ENCODE results near the gene ENDOV. TPM values are rescaled to one million over a fixed set of nuclear protein-coding genes. Genes with fewer than 3 reads are reported as not detected.

Gene ENDOV
- polyA plus RNA-seq, 1 experiment = 29.8 TPM

DNA sequence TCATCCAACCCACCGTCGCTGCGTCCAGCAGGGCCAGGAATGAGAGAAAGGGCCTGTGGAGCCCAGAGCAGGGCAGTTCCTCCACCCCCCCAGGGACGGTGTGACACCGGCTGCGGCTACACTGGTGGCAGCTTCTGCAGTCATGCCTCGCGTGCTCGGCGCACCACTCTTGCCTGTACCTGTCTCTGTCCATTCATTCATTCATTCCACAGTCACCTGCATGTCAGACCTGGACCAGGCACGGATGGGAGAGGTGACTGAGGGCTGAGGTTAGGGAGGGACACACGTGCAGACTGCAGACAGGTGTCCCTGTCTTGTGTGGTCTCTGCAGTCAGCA, 27.3 kb downstream of the ENDOV start:
- Histone ChIP-seq H3K36me3 (ENCODE audit: control insufficient read depth, insufficient read depth, low read length) (no peaks in the 10 kb centered on the region), H3K4me3 (ENCODE audit: low read depth, low read length) (no peak overlapping the region), H3K27me3 (ENCODE audit: control insufficient read depth, insufficient read depth, low read length) (peaks cover 12% of the 10 kb centered on the region)
- POLR2A ChIA-PET = no interaction called here
- TF ChIP-seq, protein P1, sequence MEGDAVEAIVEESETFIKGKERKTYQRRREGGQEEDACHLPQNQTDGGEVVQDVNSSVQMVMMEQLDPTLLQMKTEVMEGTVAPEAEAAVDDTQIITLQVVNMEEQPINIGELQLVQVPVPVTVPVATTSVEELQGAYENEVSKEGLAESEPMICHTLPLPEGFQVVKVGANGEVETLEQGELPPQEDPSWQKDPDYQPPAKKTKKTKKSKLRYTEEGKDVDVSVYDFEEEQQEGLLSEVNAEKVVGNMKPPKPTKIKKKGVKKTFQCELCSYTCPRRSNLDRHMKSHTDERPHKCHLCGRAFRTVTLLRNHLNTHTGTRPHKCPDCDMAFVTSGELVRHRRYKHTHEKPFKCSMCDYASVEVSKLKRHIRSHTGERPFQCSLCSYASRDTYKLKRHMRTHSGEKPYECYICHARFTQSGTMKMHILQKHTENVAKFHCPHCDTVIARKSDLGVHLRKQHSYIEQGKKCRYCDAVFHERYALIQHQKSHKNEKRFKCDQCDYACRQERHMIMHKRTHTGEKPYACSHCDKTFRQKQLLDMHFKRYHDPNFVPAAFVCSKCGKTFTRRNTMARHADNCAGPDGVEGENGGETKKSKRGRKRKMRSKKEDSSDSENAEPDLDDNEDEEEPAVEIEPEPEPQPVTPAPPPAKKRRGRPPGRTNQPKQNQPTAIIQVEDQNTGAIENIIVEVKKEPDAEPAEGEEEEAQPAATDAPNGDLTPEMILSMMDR (IDR thresholded peaks at IDR 0.05; ENCODE audit: insufficient read depth, low read depth, low read length) = no peak
- no peak for DNase-seq (ENCODE audit: low read depth)
- CTCF ChIA-PET = no interaction called here

DNA sequence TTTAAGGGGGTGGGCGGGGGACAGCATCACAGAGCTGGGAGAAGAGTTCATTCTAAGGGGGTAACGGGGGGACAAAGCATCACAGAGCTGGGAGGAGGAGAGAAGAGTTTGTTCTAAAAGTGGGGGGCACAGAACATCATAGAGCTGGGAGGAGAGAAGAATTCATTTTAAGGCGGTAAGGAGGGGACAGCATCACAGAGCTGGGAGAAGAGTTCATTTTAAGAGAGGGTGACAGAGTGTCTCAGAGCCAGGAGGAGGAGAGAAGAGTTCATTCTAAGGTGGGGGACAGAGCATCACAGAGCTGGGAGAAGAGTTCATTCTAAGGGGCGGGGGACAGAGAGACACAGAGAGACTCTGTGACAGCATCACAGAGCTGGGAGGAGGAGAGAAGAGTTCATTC, 27.8 kb downstream of the ENDOV start:
- TF ChIP-seq, protein P1 (IDR thresholded peaks at IDR 0.05; ENCODE audit: insufficient read depth, low read depth, low read length) = no peak
- ChIA-PET POLR2A (no interaction called here), CTCF (interaction anchor here (0.7 kb wide), 1 partner anchor 16 kb away, joined by 3 read pairs; no protein-coding TSS in a partner anchor)
- Histone ChIP-seq H3K4me3 (ENCODE audit: low read depth, low read length) (no peak overlapping the region), H3K36me3 (ENCODE audit: control insufficient read depth, insufficient read depth, low read length) (no peaks in the 10 kb centered on the region), H3K27me3 (ENCODE audit: control insufficient read depth, insufficient read depth, low read length) (peaks cover 12% of the 10 kb centered on the region)
- no peak for DNase-seq (ENCODE audit: low read depth)

DNA sequence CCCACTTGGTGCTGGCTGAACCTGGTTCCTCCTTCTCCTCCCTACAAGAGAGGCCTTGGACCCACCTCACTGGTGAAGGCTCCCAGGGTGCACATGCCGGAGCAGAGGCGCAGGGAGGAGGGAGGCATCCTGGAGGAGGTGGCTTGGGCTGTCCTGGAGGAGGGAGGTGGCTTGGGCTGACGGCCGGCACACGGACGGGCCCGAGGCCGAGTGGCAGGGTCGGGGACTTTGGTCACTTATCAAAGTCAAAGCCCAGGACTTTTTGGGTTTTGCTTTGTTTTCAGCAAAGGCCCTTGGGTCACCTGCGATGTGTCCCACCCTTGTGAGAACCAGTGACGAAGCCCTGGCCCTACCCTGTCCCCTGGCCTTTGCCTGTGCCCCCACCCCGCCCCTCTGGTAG, 28.5 kb downstream of the ENDOV start:
- ChIA-PET POLR2A (no interaction called here), CTCF (interaction anchor here (0.7 kb wide), 1 partner anchor 16 kb away, joined by 3 read pairs; no protein-coding TSS in a partner anchor)
- Histone ChIP-seq H3K36me3 (ENCODE audit: control insufficient read depth, insufficient read depth, low read length) (no peaks in the 10 kb centered on the region), H3K4me3 (ENCODE audit: low read depth, low read length) (no peak overlapping the region), H3K27me3 (ENCODE audit: control insufficient read depth, insufficient read depth, low read length) (peaks cover 12% of the 10 kb centered on the region)
- no peak for DNase-seq (ENCODE audit: low read depth)
- TF ChIP-seq, protein P1 (IDR thresholded peaks at IDR 0.05; ENCODE audit: insufficient read depth, low read depth, low read length) = no peak

DNA sequence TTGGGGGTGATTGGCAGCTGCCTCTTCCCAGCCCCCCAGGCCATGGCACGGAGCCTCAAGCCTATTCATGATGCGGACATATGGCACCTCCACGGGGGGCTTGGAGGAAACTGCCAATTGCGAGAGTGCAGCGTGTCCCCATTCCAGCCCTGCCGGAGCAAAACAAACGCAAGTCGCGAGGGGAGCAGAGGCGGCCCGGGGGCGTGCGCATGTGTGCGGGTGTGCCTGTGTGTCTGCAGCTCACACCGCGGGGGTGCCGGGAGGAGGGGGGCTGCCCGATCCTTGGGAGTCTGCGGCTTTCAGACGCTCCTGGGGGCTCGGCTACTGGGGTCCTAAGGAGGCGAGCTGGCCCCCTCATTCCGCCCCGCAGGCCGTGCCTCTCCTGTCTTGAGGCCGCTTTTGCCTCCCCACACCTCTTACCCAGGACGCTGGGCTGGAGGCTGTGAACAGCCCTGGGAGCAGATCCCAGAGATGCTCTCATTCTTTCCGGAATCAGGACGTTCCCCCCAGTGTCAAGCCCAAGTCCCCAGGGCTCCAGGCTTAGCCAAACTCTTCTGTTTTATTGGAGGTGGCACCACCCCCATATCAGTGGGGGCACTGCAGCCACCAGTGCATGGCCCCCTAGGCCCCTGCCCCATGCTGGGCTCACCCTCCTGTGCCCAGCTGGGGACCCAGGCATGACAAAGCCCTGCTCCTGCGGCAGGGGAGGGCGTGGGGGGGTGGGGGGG, 29.1 kb downstream of the ENDOV start:
- CTCF ChIA-PET = no interaction called here
- no peak for DNase-seq (ENCODE audit: low read depth)
- POLR2A ChIA-PET = no interaction called here

DNA sequence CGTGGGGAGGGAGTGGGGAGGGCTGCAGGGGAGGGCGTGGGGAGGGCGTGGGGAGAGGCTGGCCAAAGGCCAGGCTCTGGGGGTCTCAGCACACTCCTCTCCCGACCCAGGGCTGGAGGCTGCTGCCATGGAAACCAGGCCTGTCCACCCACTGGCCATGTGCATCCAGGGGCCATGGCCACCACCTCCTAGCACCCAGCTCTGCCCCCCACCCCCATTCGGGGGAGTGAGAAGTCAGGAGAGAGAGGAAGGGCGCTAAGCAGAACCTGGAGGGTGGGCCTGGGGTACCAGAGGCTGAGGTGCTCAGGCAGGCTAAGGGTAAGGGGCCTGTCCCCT, 29.6 kb downstream of the ENDOV start:
- TF ChIP-seq, protein P1 (IDR thresholded peaks at IDR 0.05; ENCODE audit: insufficient read depth, low read depth, low read length) = no peak
- Histone ChIP-seq H3K27me3 (ENCODE audit: control insufficient read depth, insufficient read depth, low read length) (peaks cover 12% of the 10 kb centered on the region), H3K36me3 (ENCODE audit: control insufficient read depth, insufficient read depth, low read length) (no peaks in the 10 kb centered on the region), H3K4me3 (ENCODE audit: low read depth, low read length) (no peak overlapping the region)
- ChIA-PET POLR2A (no interaction called here), CTCF (interaction anchor here (1.2 kb wide), 1 partner anchor 18 kb away, joined by 3 read pairs; no protein-coding TSS in a partner anchor)
- no peak for DNase-seq (ENCODE audit: low read depth)

More for the DNA sequence above, 29.1 kb downstream of the ENDOV start:
- Histone ChIP-seq H3K4me3 (ENCODE audit: low read depth, low read length) (no peak overlapping the region), H3K36me3 (ENCODE audit: control insufficient read depth, insufficient read depth, low read length) (no peaks in the 10 kb centered on the region), H3K27me3 (ENCODE audit: control insufficient read depth, insufficient read depth, low read length) (peaks cover 12% of the 10 kb centered on the region)
- TF ChIP-seq, protein P1 (IDR thresholded peaks at IDR 0.05; ENCODE audit: insufficient read depth, low read depth, low read length) = no peak

All from BJ (cell line).